IPS-15b (cell line): ENCODE results near the gene AAK1.
"Not testable (repeated sequence)": the region's sequence is repeated elsewhere in the genome, so short reads cannot be mapped to it uniquely, and the experiment has no call there.

ENCODE experiments used
- H3K27me3 ChIP-seq: one replicate; pipeline ENCODE4 v1.6.1; 2013; ENCODE audit warnings: low read length; ENCODE audit not compliant: control insufficient read depth, insufficient read depth
- H3K36me3 ChIP-seq: one replicate; pipeline ENCODE4 v1.6.1; 2013; ENCODE audit warnings: low read length; ENCODE audit not compliant: control insufficient read depth, insufficient read depth
- H3K4me1 ChIP-seq: one replicate; pipeline ENCODE4 v1.6.1; 2013; ENCODE audit warnings: mild to moderate bottlenecking, low read length; ENCODE audit not compliant: control insufficient read depth, insufficient read depth
- H3K4me3 ChIP-seq: one replicate; pipeline ENCODE4 v1.5.1; 2013; ENCODE audit warnings: low read depth, low read length
- H3K9ac ChIP-seq: one replicate; pipeline ENCODE4 v1.6.1; 2013; ENCODE audit warnings: low read depth, mild to moderate bottlenecking, low read length
- H3K9me3 ChIP-seq: one replicate; pipeline ENCODE4 v1.6.1; 2013; ENCODE audit warnings: mild to moderate bottlenecking, low read length; ENCODE audit not compliant: control insufficient read depth, insufficient read depth

The AAK1 gene

DNA sequence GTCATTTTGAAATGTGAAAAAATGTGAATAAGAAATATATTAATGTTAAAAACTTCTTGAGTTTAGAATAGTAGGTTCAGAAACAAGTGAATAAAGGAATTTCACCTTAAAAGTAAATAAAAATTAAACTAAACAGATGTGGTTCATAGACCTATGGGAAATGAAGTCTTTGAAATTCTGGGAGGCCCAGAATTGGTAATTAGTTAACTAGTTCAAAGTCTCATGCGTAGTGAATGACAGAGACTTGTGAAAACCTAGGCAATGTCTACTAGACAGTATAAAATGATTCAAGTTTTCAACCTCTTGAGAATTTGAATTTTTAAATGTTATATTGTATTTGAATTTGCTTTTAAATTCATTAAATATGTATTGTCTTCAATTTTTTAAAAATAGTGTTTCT is 32.6 kb upstream of the AAK1 start:
- H3K4me3 ChIP-seq, result no peak overlapping the region
- H3K9me3 ChIP-seq, result no peaks in the 10 kb centered on the region
- no peaks in the 10 kb centered on the region for H3K36me3 ChIP-seq

DNA sequence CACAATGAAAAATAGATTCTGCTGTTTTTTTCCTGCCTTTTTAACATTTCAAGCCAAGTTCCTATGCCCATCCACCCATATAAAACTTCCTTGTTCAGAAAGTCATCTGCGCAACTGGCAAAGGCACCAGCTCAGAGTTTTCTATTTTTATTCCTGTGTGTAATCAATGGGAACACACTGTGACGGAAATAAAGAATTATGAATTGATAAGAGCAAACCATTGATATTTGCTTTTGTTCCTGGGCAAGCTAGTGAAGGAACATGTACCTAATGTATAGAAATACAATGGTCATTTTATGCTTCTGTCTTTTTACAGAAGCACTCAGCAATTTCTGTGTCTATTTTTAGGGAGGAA is 30.8 kb upstream of the AAK1 start:
- H3K9ac ChIP-seq, result no peak overlapping the region

More for the DNA sequence above, 32.6 kb upstream of the AAK1 start:
- no peaks in the 10 kb centered on the region for H3K4me1 ChIP-seq
- H3K27me3 ChIP-seq, result no peaks in the 10 kb centered on the region
- H3K9ac ChIP-seq, result no peak overlapping the region

DNA sequence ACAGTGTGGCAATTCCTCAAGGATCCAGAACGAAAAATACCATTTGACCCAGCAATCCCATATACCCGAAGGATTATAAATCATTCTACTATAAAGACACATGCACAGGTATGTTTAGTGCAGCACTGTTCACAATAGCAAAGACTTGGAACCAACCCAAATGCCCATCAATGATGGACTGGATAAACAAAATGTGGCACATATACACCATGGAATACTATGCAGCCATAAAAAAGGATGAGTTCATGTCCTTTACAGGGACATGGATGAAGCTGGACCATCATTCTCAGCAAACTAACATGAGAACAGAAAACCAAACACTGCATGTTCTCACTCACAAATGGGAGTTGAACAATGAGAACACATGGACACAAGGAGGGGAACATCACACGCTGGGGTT is 29.6 kb upstream of the AAK1 start:
- H3K4me3 ChIP-seq, H3K4me1 ChIP-seq, H3K27me3 ChIP-seq, H3K36me3 ChIP-seq, H3K9me3 ChIP-seq, H3K9ac ChIP-seq: not testable (repeated sequence)

More for the DNA sequence above, 30.8 kb upstream of the AAK1 start:
- Histone ChIP-seq H3K27me3 (no peaks in the 10 kb centered on the region), H3K36me3 (no peaks in the 10 kb centered on the region), H3K4me3 (no peak overlapping the region), H3K4me1 (no peaks in the 10 kb centered on the region), H3K9me3 (no peaks in the 10 kb centered on the region)

DNA sequence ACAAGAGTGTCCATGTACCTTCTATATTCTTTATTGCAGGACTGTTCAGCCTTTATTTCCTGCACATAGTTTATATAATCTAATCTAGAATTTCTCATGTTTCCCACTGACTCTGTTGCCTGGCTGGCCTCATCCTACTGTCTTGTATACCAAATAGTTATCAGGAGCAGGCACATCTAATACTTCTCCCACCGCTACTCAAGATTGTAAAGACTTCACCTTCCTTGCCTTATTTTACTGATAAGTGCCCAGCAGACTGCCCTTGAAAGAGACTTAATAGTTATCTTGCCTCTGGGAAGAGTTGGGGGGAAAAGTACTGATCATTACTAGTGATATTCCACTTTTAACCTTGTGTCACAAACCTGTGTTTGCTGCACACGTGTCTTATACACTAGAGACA is 26.1 kb upstream of the AAK1 start:
- H3K36me3 ChIP-seq, result no peaks in the 10 kb centered on the region
- H3K4me1 ChIP-seq, result no peaks in the 10 kb centered on the region
- H3K9me3 ChIP-seq, result no peaks in the 10 kb centered on the region
- no peak overlapping the region for H3K9ac ChIP-seq
- H3K27me3 ChIP-seq, result no peaks in the 10 kb centered on the region
- no peak overlapping the region for H3K4me3 ChIP-seq

DNA sequence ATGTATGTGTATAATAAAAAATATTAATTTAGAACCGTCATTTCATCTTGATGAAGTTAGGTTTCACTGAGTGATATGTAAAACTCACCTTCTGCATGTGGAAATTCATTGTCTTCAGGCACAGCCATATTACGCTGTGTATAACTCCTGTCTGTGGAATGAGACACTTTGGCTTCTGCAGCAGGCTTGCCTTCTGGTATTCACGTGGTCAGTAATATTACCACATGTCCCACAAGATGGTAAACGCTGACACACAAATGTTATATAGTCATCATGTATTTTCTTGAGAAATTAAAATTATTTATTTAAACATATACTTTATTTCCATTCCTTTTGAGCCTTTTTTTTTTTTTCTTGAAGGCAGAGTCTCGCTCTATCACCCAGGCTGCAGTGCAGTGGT is 25.1 kb upstream of the AAK1 start:
- H3K36me3 ChIP-seq, result no peaks in the 10 kb centered on the region

DNA sequence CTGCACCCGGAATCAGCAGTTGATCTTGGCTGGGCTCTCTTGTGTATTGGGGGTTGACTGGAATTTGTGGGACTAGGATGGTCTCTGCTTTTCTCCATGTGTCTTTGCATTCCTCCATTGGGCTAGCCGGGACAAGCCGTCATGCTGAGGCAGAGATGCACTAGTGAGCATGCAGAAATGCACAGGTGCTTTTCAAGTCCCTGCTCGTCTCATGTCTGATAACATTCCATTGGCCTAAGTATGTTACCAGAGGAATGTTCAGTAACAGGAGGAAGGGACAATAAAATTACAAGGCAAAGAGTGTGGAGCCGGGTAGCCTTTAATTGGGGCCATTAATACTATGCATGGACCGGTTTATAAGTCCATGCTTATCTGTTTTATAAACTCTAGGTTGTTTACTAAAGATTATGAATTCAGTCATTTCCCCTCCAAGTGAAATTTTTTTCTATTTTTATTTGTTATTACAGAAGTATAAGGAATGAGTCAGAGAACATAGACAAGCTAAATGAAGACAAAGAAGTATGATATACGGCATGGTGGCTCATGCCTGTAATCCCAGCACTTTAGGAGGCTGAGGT is 24.4 kb upstream of the AAK1 start:
- no peak overlapping the region for H3K4me3 ChIP-seq
- no peaks in the 10 kb centered on the region for H3K27me3 ChIP-seq
- H3K9me3 ChIP-seq, result no peaks in the 10 kb centered on the region
- no peak overlapping the region for H3K9ac ChIP-seq
- no peaks in the 10 kb centered on the region for H3K4me1 ChIP-seq
- no peaks in the 10 kb centered on the region for H3K36me3 ChIP-seq

More for the DNA sequence above, 25.1 kb upstream of the AAK1 start:
- H3K4me3 ChIP-seq, result no peak overlapping the region
- no peaks in the 10 kb centered on the region for H3K4me1 ChIP-seq
- H3K9ac ChIP-seq, result no peak overlapping the region
- no peaks in the 10 kb centered on the region for H3K9me3 ChIP-seq
- H3K27me3 ChIP-seq, result no peaks in the 10 kb centered on the region

DNA sequence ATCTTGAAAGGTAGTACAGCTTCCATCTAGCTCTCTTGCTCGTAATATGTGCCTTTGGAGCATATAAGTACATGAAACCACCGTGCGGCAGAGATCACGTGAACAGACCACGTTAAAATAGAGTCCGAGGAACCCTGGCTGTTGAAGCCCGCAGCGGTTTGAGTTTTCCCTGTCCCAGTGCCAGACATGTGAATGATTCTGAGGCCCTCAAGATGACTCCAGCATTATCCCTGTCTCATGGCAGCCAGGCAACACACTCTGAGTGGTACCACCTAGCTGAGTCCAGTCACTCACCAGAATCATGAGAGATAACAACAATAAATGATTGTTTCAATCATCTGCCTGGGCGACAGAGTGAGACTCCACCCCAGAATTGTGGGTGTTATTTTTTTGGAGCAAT is 21.6 kb upstream of the AAK1 start:
- H3K9me3 ChIP-seq, result no peaks in the 10 kb centered on the region
- no peaks in the 10 kb centered on the region for H3K27me3 ChIP-seq
- H3K4me1 ChIP-seq, result peaks cover 1% of the 10 kb centered on the region
- no peak overlapping the region for H3K4me3 ChIP-seq
- H3K36me3 ChIP-seq, result no peaks in the 10 kb centered on the region
- no peak overlapping the region for H3K9ac ChIP-seq

DNA sequence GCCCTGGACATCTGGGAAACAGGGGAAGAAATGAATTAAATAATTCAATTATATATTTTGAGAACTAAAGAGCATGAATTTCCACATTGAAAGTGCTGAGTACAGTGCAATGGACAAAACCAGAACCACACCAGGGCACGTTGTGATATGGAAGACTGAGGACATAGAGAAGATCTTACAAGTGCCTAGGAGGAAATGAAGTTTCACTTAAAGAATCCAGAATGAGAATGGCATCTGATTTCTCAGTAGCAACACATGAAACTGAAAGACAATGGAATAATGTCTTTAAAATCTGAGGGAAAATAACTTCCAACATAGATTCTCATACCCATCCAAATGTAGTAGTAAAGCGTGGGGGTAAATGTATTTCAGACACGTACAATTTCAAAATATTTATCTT is 20.3 kb upstream of the AAK1 start:
- Histone ChIP-seq H3K9ac (no peak overlapping the region), H3K4me1 (peaks cover 6% of the 10 kb centered on the region), H3K9me3 (no peaks in the 10 kb centered on the region), H3K4me3 (no peak overlapping the region), H3K27me3 (no peaks in the 10 kb centered on the region), H3K36me3 (no peaks in the 10 kb centered on the region)

DNA sequence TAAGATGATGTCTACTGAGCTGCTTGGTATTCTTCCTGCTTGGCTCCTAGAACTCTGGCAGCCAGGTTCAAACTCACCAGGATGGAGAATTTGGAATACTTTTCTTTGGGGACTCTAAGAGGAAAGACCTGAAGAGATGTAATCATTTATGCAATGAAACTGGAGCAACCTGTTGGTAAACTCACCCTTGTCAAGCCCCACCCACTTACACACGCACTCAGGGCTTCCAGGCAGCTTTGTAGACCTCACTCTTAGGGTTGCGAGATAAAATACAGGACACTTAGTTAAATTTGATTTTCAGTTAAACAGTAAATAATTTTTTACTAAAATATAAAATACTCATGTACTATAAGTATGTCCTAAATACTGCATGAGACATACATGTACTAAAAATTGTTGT is 19.0 kb upstream of the AAK1 start:
- H3K9ac ChIP-seq, H3K36me3 ChIP-seq: not testable (repeated sequence)

DNA sequence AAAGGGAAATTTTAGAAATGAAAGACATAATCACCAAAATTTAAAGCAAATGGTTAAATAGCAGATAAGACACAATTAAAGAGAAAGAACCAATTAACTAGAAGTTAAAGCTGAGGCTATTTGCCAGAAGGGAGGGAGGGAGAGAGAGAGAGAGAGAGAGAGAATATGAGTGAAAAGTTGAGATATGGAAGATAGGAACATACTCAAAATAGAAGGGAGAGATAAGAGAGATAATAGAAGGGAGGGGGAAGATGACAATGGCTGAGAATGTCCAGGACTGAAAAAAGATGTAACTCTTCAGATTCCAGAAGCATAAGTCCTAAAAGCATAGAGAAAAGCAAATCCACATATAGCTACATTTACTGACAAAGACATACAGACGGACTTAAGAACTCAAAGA is 17.1 kb upstream of the AAK1 start:
- peaks cover 6% of the 10 kb centered on the region for H3K4me1 ChIP-seq
- H3K4me3 ChIP-seq, result no peak overlapping the region
- H3K9ac ChIP-seq, result no peak overlapping the region
- H3K36me3 ChIP-seq, result no peaks in the 10 kb centered on the region
- no peaks in the 10 kb centered on the region for H3K9me3 ChIP-seq
- no peaks in the 10 kb centered on the region for H3K27me3 ChIP-seq

More for the DNA sequence above, 19.0 kb upstream of the AAK1 start:
- H3K9me3 ChIP-seq, H3K4me3 ChIP-seq, H3K27me3 ChIP-seq, H3K4me1 ChIP-seq: not testable (repeated sequence)

DNA sequence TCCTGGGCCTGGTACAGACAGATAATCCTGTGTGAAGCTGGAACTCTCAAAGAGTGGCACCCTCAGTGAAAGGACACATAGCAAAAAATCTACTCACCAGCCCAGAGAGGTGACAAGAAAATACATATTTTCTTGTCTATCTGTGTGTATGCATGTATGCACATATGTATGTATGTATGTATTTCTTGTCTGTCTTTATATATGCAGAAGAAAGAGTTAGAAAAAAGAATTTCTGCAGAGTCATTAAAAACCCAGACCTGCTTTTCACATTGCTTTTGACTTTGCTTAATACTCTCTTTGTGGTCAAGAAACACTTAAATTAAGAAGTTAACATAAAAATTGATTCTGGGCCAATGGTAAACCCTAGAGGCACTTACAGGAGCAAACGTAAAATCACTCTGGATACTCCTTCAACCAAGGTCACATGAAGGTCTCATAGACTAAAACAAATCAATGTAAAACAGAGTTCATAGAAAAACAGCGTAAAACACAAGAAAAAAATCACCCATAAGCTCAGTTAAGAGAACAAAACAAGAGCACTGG is 16.5 kb upstream of the AAK1 start:
- Histone ChIP-seq H3K36me3 (no peaks in the 10 kb centered on the region), H3K27me3 (no peaks in the 10 kb centered on the region), H3K9me3 (no peaks in the 10 kb centered on the region), H3K9ac (no peak overlapping the region), H3K4me1 (peaks cover 6% of the 10 kb centered on the region), H3K4me3 (no peak overlapping the region)

DNA sequence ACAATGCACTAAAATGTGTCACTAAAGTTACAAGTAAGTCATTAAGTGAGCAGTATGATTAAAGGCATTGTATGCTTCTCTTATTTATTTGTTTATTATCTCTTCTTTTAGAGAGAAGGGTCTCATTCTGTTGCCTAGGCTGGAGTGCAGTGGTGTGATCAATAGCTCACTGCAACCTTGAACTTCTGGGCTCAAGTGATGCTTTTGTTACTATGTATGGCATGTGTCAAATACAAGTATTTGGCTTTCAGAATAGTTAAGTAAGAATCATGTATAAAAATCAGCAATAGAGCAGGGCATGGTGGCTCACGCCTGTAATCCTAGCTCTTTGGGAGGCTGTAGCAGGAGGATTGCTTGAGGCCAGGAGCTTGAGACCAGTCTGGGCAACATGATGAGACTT is 15.8 kb upstream of the AAK1 start:
- Histone ChIP-seq H3K9ac (no peak overlapping the region), H3K9me3 (no peaks in the 10 kb centered on the region), H3K4me3 (no peak overlapping the region), H3K27me3 (no peaks in the 10 kb centered on the region), H3K36me3 (no peaks in the 10 kb centered on the region), H3K4me1 (peaks cover 6% of the 10 kb centered on the region)
